ENCODE results near the gene PRSS57.

- no peak for TF ChIP-seq CTCF (IDR thresholded peaks at IDR 0.05)
- TF ChIP-seq POLR2A (IDR thresholded peaks at IDR 0.05): no peak
These were observed 41.8 kb downstream of the PRSS57 start for GRCh38 chr19:653425-653824.
